22Rv1 (cell line): ENCODE measurements around the gene FLNB.
A peak's percentile ranks its signal among the peaks of the same experiment; 100 is the strongest.

Experiments used
- H3K27ac ChIP-seq: fragments of 450-650 bp; 2 replicates; pipeline ENCODE4 v1.5.1; 2017
- ZFX ChIP-seq: fragments of 450-650 bp; IDR thresholded peaks from 2 replicates; pipeline ENCODE4 v1.6.1; 2017; ENCODE audit warnings: antibody characterized with exemption, borderline replicate concordance
- TF ChIP-seq, protein P1 (sequence below): fragments of 450-650 bp; IDR thresholded peaks from 2 replicates; pipeline ENCODE4 v1.5.1; 2017; ENCODE audit warnings: mild to moderate bottlenecking

The FLNB gene

DNA sequence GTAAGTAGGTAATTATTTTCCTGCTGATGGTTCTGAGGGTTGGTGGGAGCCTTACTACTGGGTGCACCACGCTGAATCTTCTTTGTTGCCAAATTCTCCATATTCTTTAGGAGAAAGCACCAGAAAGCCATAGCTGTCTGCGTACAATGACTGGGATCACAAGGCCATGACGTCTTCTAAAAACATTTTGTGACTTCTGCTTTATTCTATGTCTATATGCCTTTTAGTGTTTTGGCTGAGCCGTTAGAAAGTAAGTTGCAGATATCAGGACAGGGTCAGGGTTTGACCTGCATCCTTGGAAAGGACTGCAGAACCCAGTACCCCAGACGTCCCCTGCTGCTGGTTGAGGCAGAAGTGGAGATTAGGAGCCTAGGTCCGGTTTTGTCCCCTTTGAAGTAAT lies 107.0 kb downstream of the FLNB start:
- no peak for TF ChIP-seq ZFX
- TF ChIP-seq, protein P1, sequence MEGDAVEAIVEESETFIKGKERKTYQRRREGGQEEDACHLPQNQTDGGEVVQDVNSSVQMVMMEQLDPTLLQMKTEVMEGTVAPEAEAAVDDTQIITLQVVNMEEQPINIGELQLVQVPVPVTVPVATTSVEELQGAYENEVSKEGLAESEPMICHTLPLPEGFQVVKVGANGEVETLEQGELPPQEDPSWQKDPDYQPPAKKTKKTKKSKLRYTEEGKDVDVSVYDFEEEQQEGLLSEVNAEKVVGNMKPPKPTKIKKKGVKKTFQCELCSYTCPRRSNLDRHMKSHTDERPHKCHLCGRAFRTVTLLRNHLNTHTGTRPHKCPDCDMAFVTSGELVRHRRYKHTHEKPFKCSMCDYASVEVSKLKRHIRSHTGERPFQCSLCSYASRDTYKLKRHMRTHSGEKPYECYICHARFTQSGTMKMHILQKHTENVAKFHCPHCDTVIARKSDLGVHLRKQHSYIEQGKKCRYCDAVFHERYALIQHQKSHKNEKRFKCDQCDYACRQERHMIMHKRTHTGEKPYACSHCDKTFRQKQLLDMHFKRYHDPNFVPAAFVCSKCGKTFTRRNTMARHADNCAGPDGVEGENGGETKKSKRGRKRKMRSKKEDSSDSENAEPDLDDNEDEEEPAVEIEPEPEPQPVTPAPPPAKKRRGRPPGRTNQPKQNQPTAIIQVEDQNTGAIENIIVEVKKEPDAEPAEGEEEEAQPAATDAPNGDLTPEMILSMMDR, result no peak
- H3K27ac ChIP-seq, result no peak overlapping the region

DNA sequence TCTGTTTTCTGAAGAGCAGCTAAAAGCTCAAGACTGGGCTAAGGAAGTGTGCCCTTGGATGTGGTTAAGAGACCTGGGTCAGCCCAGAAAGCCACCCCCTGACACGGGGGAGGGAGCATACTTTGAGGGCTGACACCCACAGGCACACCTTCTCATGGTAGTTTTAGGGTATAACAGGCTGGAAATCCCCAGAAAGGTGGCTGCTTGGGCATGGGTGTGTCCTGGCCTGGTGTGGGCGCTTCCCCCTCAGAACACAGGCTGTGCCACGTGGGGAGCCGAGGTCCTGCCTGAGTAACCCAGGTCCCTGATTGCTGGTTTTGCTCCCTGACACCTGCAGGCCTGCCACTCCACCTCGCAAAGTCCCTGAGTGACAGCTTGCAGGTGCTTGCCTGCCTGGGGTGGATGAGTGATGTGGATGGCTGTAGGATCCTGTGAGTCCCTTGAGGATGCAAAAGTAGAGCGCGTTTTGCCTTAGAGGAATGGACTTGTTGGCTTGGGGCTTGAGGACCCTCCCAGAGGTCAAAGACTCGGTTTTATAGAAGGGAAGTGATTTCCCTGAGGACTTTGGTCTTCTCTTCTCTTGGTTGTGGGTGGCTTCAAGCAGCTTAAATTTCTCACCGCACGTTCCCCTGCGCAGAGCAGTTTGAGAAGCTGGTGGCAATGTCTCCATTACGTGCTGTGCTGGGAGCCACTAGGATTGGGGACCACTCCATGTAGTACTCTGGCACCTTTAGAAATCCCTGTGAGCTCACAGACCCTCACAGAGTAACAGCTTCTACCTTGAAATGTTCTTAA lies 108.1 kb downstream of the FLNB start:
- H3K27ac ChIP-seq, result no peak overlapping the region
- TF ChIP-seq, protein P1, result no peak
- TF ChIP-seq ZFX, result no peak

DNA sequence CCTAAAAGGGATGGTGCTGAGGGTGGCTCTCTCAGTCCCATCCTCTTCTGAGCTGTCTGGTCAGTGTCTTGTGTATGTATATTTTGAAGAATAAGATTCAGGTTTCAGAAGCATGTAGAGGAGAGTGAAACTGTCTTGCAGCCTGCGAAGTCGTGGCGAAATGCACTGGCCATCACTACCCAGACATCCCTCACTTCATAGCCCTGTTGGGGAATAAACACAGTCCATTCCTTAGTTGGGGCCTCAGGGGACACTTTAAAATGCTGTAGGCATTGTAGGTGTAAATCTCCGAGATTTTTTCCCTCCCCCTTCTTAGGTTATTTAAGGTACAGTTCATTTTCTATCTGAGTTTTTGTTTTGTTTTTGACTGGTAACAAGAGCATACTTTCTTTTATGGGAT lies 108.8 kb downstream of the FLNB start:
- H3K27ac ChIP-seq, result no peak overlapping the region
- TF ChIP-seq, protein P1, result no peak
- no peak for TF ChIP-seq ZFX

DNA sequence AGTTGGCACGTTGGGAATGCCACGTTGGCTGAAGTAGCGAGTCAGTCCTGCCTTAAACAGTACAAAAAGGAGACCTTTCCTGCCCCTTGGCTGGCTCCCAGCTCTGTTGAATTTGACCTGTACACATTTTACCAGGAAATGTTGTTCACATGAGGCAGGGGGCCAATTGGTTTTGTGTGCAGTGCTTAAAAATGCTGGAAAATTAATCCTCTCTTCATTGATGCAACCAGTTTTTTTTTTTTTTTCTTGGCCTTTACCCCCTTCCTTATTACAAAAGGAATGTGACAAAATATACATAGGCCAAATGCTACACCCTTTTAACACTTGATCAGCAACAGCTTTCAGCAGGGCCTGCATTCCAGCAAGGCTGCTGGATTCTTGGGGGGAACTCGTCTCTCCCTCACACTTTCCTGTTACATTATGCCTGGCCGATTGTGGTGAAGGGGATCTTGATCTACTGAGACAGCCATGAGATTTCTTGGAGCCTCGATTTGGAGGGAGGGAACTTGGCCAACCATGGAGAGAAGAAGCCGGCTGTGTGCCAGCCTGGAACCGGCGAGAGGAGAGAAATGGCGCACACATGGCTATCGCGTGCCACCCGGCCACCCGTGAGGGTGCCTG lies 109.4 kb downstream of the FLNB start:
- H3K27ac ChIP-seq, result no peak overlapping the region
- no peak for TF ChIP-seq ZFX
- TF ChIP-seq, protein P1, result no peak

DNA sequence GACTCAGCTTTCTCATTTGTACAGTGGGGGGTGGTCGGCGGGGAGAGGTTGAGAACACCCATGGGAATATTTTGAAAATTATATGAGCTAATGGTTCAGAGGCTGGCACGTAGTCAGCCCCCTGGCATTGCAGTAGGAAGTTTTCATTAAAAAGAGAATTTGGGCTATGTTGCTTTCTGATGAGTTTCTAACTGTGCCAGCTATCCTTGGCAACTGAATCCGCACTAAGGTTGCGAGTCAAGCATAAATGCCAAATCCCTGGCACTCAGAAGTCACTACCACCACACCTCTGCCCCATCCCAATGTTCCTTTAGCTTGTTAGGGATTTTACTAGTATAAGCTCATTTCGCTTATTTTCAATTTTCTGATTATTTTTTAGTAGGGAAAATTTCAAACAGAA lies 111.0 kb downstream of the FLNB start:
- TF ChIP-seq ZFX, result no peak
- TF ChIP-seq, protein P1, result no peak
- H3K27ac ChIP-seq, result no peak overlapping the region

DNA sequence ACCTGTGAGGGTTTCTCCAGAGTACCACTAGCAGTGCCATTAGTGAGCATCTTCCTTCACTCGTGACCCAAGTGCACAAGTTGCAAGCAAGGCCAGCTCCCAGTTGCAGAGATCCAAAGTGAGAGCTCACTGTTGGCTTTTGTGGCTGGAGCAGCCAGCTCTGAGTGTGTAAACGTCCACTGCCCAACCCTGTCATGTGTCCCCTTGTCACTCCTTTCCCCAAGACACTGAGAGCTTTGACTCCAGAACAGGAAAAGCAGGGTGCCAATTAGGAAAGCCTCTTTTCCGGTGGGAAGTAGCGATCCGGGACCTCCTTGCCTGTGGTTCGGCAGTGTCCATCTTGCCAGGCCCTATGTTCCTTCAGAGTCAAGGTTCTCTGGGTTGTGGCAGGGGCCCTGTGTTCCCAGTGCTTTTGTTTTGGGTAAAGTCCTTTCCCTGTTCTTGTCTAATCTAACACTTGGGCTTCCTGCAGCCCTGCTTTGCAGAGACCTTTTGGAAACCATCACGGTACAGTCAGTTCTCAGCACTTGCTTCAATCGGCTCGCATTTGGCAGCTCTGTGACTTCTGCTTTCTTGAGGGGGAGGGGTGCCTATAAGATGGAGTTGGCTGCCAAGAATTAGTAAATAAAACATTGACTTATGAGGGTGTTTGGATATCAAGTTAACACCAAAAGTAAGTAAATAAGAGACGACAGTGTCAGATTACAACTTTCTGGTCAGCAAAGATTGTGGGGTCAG lies 112.0 kb downstream of the FLNB start:
- peak overlapping the region; percentile 50 for H3K27ac ChIP-seq

More for the DNA sequence above, 112.0 kb downstream of the FLNB start:
- TF ChIP-seq, protein P1, result no peak
- no peak for TF ChIP-seq ZFX
